Astrocyte (in vitro differentiated cells and primary cell): ENCODE measurements around the gene TMEM178B. TPM values are rescaled to one million over a fixed set of nuclear protein-coding genes. Genes with fewer than 3 reads are reported as not detected.

Experiments
- DNase-seq: peaks from one replicate; pipeline ENCODE4 v3.0.0-alpha.2; 2010; ENCODE audit warnings: low read depth
- FAIRE-seq: peaks from 2 replicates; lab custom pipeline; 2011; peaks lifted over from hg19 to GRCh38; lab: Jason Lieb, UNC
- H2AFZ ChIP-seq: 2 replicates; pipeline ENCODE4 v1.6.0; 2012; ENCODE audit warnings: low read depth, low read length, inconsistent platforms
- H3K27ac ChIP-seq: 2 replicates; pipeline ENCODE4 v1.5.1; 2011; ENCODE audit warnings: low read depth, low read length, inconsistent platforms
- H3K27me3 ChIP-seq: 2 replicates; pipeline ENCODE4 v1.6.0; 2011; ENCODE audit warnings: low read length, inconsistent platforms; ENCODE audit not compliant: insufficient read depth
- H3K36me3 ChIP-seq: 2 replicates; pipeline ENCODE4 v1.5.1; 2011; ENCODE audit warnings: low read length, inconsistent platforms; ENCODE audit not compliant: insufficient read depth
- H3K4me1 ChIP-seq: 2 replicates; pipeline ENCODE4 v1.5.1; 2011; ENCODE audit warnings: low read length, inconsistent platforms; ENCODE audit not compliant: insufficient read depth
- H3K4me2 ChIP-seq: 2 replicates; pipeline ENCODE4 v1.6.0; 2012; ENCODE audit warnings: low read length, inconsistent platforms
- H3K4me3 ChIP-seq: 2 replicates; pipeline ENCODE4 v1.5.1; 2011; ENCODE audit warnings: low read depth, mild to moderate bottlenecking, low read length, inconsistent platforms; ENCODE audit not compliant: insufficient read depth
- H3K79me2 ChIP-seq: 2 replicates; pipeline ENCODE4 v1.6.0; 2012; ENCODE audit warnings: mild to moderate bottlenecking, low read length, inconsistent platforms; ENCODE audit not compliant: insufficient read depth
- H3K9ac ChIP-seq: 2 replicates; pipeline ENCODE4 v1.6.0; 2012; ENCODE audit warnings: mild to moderate bottlenecking, low read length, inconsistent platforms
- H3K9me3 ChIP-seq: 2 replicates; pipeline ENCODE4 v1.5.1; 2012; ENCODE audit warnings: low read depth, mild to moderate bottlenecking, low read length, inconsistent platforms; ENCODE audit not compliant: insufficient read depth
- H4K20me1 ChIP-seq: 2 replicates; pipeline ENCODE4 v1.6.0; 2012; ENCODE audit warnings: low read length, inconsistent platforms; ENCODE audit not compliant: insufficient read depth
- H3K27ac Mint-ChIP-seq: one replicate; pipeline ENCODE4 v1.8.0; 2021; ENCODE audit warnings: mild to moderate bottlenecking, mixed read lengths; ENCODE audit not compliant: unreplicated experiment
- H3K27me3 Mint-ChIP-seq: one replicate; pipeline ENCODE4 v1.8.0; 2021; ENCODE audit warnings: low read depth, mixed read lengths; ENCODE audit not compliant: unreplicated experiment
- H3K36me3 Mint-ChIP-seq: one replicate; pipeline ENCODE4 v1.8.0; 2021; ENCODE audit warnings: low read depth, mixed read lengths; ENCODE audit not compliant: unreplicated experiment
- H3K4me1 Mint-ChIP-seq: one replicate; pipeline ENCODE4 v1.8.0; 2021; ENCODE audit warnings: low read depth, mixed read lengths; ENCODE audit not compliant: unreplicated experiment
- H3K4me3 Mint-ChIP-seq: one replicate; pipeline ENCODE4 v1.8.0; 2021; ENCODE audit warnings: mild to moderate bottlenecking, moderate library complexity, mixed read lengths; ENCODE audit not compliant: unreplicated experiment
- H3K9me3 Mint-ChIP-seq: one replicate; pipeline ENCODE4 v1.8.0; 2021; ENCODE audit warnings: mild to moderate bottlenecking, mixed read lengths; ENCODE audit not compliant: unreplicated experiment
- CTCF ChIP-seq: IDR thresholded peaks from 2 replicates; pipeline ENCODE4 v1.5.1; 2011; ENCODE audit warnings: low read depth, mild to moderate bottlenecking, inconsistent platforms, low read length, moderate library complexity; ENCODE audit not compliant: insufficient read depth
- EZH2 ChIP-seq: IDR thresholded peaks from 2 replicates; pipeline ENCODE4 v1.6.1; 2012; ENCODE audit warnings: mild to moderate bottlenecking, low read length, inconsistent platforms; ENCODE audit not compliant: insufficient read depth
- total RNA-seq: library from RNA; stranded (reverse); gene quantifications from 2 replicates; pipeline ENCODE4 v1.2.1, GENCODE V29; 2021

The TMEM178B gene
- total RNA-seq, 1 donor from 2014 or later = 3.9 TPM

- DNase-seq = no peak
- H3K27me3 ChIP-seq = no peaks in the 10 kb centered on the region
Measured at GRCh38 chr7:141203586-141203985, 129.7 kb downstream of the TMEM178B start.

GRCh38 chr7:141207661-141208060, 133.8 kb downstream of the TMEM178B start:
- no peak overlapping the region for H3K27ac ChIP-seq
- no peak overlapping the region for H3K4me3 Mint-ChIP-seq
- no peaks in the 10 kb centered on the region for H3K4me1 ChIP-seq
- H3K4me3 ChIP-seq = no peak overlapping the region
- H3K36me3 ChIP-seq = no peaks in the 10 kb centered on the region
- DNase-seq = no peak
- no peak overlapping the region for H3K27ac Mint-ChIP-seq
- H3K4me1 Mint-ChIP-seq = no peaks in the 10 kb centered on the region
- no peaks in the 10 kb centered on the region for H3K79me2 ChIP-seq
- no peaks in the 10 kb centered on the region for H3K36me3 Mint-ChIP-seq
- TF ChIP-seq CTCF = no peak
- TF ChIP-seq EZH2 = no peak
- no peaks in the 10 kb centered on the region for H4K20me1 ChIP-seq
- H3K9ac ChIP-seq = no peak overlapping the region
- H3K27me3 Mint-ChIP-seq = peaks cover 7% of the 10 kb centered on the region
- FAIRE-seq = no peak
- peaks cover 3% of the 10 kb centered on the region for H3K9me3 Mint-ChIP-seq
- H2AFZ ChIP-seq = no peak overlapping the region
- H3K9me3 ChIP-seq = no peaks in the 10 kb centered on the region
- no peaks in the 10 kb centered on the region for H3K27me3 ChIP-seq
- H3K4me2 ChIP-seq = no peak overlapping the region

More at GRCh38 chr7:141203586-141203985, 129.7 kb downstream of the TMEM178B start:
- no peak overlapping the region for H3K4me3 Mint-ChIP-seq
- H3K36me3 Mint-ChIP-seq = no peaks in the 10 kb centered on the region
- H3K79me2 ChIP-seq = no peaks in the 10 kb centered on the region
- no peak overlapping the region for H3K9ac ChIP-seq
- TF ChIP-seq CTCF (no peak), EZH2 (no peak)
- no peaks in the 10 kb centered on the region for H3K9me3 Mint-ChIP-seq
- no peaks in the 10 kb centered on the region for H4K20me1 ChIP-seq
- no peak overlapping the region for H3K4me3 ChIP-seq
- FAIRE-seq = no peak
- H3K27ac ChIP-seq = no peak overlapping the region
- H3K4me2 ChIP-seq = no peak overlapping the region
- H3K9me3 ChIP-seq = no peaks in the 10 kb centered on the region
- no peaks in the 10 kb centered on the region for H3K4me1 ChIP-seq
- no peaks in the 10 kb centered on the region for H3K36me3 ChIP-seq
- peaks cover 14% of the 10 kb centered on the region for H3K27me3 Mint-ChIP-seq
- no peak overlapping the region for H3K27ac Mint-ChIP-seq
- no peak overlapping the region for H2AFZ ChIP-seq
- no peaks in the 10 kb centered on the region for H3K4me1 Mint-ChIP-seq

- H3K4me3 Mint-ChIP-seq = no peak overlapping the region
- Histone ChIP-seq H3K4me2 (no peak overlapping the region), H4K20me1 (no peaks in the 10 kb centered on the region), H3K27ac (no peak overlapping the region), H3K79me2 (no peaks in the 10 kb centered on the region), H3K9ac (no peak overlapping the region), H3K36me3 (no peaks in the 10 kb centered on the region), H3K4me3 (no peak overlapping the region), H3K9me3 (no peaks in the 10 kb centered on the region), H3K4me1 (no peaks in the 10 kb centered on the region), H3K27me3 (no peaks in the 10 kb centered on the region), H2AFZ (no peak overlapping the region)
- no peak for DNase-seq
- TF ChIP-seq CTCF = no peak
- no peak for TF ChIP-seq EZH2
- no peaks in the 10 kb centered on the region for H3K4me1 Mint-ChIP-seq
- peaks cover 3% of the 10 kb centered on the region for H3K9me3 Mint-ChIP-seq
- no peaks in the 10 kb centered on the region for H3K36me3 Mint-ChIP-seq
- FAIRE-seq = no peak
- peaks cover 7% of the 10 kb centered on the region for H3K27me3 Mint-ChIP-seq
- no peak overlapping the region for H3K27ac Mint-ChIP-seq
Measured at GRCh38 chr7:141208539-141208938, 134.7 kb downstream of the TMEM178B start.
